ENCODE data around the gene EFNA5.

EFNA5 gene

DNA sequence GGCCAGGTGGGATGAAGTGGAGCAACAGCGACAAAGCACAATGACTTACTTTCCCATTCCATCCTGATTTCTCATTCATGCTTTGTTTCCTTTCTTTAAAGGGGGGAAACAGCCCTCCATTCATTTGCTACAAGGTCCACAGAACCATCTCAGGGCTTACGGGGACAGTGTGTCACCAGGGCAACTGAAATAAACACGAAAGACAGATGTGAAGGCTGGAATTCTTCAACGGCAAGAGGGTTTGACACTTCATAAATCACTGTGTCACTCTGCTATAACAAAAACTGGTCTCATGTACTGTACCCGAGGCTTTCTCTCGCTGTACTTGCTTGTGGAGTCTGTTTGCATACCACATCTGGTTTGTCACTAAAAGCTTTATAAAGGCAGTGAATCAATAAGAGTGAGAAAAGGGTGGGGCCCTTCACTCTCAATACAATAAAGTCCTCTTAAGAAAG lies 150.8 kb downstream of the EFNA5 start:
- no peak; the same call in 1 of the 3 replicates for ATAC-seq
- peak; percentile 48; the same call in 1 of the 2 replicates for TF ChIP-seq TCF4 (CRISPR knock-in tag; IDR thresholded peaks at IDR 0.05; ENCODE audit: borderline replicate concordance)
- TF ChIP-seq TOX (CRISPR knock-in tag; IDR thresholded peaks at IDR 0.05; ENCODE audit: borderline replicate concordance), result no peak

DNA sequence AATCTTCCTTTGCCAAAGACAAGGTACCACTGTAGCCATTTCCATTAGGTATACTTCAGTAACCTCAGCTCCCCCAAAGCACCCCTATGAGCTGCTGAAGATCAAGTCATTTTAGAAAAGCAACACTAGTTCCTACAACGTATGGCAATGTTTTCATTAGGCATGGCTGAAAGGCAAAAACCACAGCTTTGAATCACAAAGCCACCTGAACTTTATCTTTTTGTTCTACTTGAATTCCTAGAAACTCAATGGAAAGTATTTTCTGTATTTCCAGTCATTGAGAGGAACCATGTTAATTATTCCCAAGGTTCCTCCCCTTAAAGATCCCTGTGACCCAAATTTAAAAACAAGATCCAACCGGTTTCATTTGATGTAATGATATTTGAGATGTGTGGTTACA lies 152.1 kb downstream of the EFNA5 start:
- no peak for TF ChIP-seq ARNTL (CRISPR knock-in tag; IDR thresholded peaks at IDR 0.05; ENCODE audit: borderline replicate concordance, low read depth)
- TF ChIP-seq SNAI2 (CRISPR knock-in tag; IDR thresholded peaks at IDR 0.05), result no peak
- TF ChIP-seq, protein P1, sequence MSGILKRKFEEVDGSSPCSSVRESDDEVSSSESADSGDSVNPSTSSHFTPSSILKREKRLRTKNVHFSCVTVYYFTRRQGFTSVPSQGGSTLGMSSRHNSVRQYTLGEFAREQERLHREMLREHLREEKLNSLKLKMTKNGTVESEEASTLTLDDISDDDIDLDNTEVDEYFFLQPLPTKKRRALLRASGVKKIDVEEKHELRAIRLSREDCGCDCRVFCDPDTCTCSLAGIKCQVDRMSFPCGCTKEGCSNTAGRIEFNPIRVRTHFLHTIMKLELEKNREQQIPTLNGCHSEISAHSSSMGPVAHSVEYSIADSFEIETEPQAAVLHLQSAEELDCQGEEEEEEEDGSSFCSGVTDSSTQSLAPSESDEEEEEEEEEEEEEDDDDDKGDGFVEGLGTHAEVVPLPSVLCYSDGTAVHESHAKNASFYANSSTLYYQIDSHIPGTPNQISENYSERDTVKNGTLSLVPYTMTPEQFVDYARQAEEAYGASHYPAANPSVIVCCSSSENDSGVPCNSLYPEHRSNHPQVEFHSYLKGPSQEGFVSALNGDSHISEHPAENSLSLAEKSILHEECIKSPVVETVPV (CRISPR knock-in tag; IDR thresholded peaks at IDR 0.05), result no peak
- no peak for TF ChIP-seq CSDC2 (CRISPR knock-in tag; IDR thresholded peaks at IDR 0.05)
- TF ChIP-seq ZNF565 (CRISPR knock-in tag; conservative IDR thresholded peaks at IDR 0.05; ENCODE audit: low read depth), result no peak
- TF ChIP-seq OSR1 (CRISPR knock-in tag; IDR thresholded peaks at IDR 0.05), result no peak
- ATAC-seq, result no peak

GRCh38 chr5:107518190-107518589 lies 152.5 kb downstream of the EFNA5 start:
- TF ChIP-seq ZC3H10 (CRISPR knock-in tag; IDR thresholded peaks at IDR 0.05) (no peak), TOX (CRISPR knock-in tag; IDR thresholded peaks at IDR 0.05; ENCODE audit: borderline replicate concordance) (no peak), ZNF70 (CRISPR knock-in tag; IDR thresholded peaks at IDR 0.05) (no peak), ESRRG (CRISPR knock-in tag; IDR thresholded peaks at IDR 0.05) (no peak), PPARA (CRISPR knock-in tag; IDR thresholded peaks at IDR 0.05; ENCODE audit: borderline replicate concordance) (no peak), TCF4 (CRISPR knock-in tag; IDR thresholded peaks at IDR 0.05; ENCODE audit: borderline replicate concordance) (no peak), RARB (CRISPR knock-in tag; IDR thresholded peaks at IDR 0.05) (no peak), GLIS3 (CRISPR knock-in tag; IDR thresholded peaks at IDR 0.05) (no peak), ISL1 (CRISPR knock-in tag; IDR thresholded peaks at IDR 0.05) (no peak), ARNTL (CRISPR knock-in tag; IDR thresholded peaks at IDR 0.05; ENCODE audit: borderline replicate concordance, low read depth) (no peak), ZNF565 (CRISPR knock-in tag; conservative IDR thresholded peaks at IDR 0.05; ENCODE audit: low read depth) (no peak), ZFP3 (CRISPR knock-in tag; IDR thresholded peaks at IDR 0.05) (no peak)
- TF ChIP-seq, protein P2, sequence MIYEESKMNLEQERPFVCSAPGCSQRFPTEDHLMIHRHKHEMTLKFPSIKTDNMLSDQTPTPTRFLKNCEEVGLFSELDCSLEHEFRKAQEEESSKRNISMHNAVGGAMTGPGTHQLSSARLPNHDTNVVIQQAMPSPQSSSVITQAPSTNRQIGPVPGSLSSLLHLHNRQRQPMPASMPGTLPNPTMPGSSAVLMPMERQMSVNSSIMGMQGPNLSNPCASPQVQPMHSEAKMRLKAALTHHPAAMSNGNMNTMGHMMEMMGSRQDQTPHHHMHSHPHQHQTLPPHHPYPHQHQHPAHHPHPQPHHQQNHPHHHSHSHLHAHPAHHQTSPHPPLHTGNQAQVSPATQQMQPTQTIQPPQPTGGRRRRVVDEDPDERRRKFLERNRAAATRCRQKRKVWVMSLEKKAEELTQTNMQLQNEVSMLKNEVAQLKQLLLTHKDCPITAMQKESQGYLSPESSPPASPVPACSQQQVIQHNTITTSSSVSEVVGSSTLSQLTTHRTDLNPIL (CRISPR knock-in tag; IDR thresholded peaks at IDR 0.05; ENCODE audit: low read depth), result no peak
- TF ChIP-seq, protein P3, sequence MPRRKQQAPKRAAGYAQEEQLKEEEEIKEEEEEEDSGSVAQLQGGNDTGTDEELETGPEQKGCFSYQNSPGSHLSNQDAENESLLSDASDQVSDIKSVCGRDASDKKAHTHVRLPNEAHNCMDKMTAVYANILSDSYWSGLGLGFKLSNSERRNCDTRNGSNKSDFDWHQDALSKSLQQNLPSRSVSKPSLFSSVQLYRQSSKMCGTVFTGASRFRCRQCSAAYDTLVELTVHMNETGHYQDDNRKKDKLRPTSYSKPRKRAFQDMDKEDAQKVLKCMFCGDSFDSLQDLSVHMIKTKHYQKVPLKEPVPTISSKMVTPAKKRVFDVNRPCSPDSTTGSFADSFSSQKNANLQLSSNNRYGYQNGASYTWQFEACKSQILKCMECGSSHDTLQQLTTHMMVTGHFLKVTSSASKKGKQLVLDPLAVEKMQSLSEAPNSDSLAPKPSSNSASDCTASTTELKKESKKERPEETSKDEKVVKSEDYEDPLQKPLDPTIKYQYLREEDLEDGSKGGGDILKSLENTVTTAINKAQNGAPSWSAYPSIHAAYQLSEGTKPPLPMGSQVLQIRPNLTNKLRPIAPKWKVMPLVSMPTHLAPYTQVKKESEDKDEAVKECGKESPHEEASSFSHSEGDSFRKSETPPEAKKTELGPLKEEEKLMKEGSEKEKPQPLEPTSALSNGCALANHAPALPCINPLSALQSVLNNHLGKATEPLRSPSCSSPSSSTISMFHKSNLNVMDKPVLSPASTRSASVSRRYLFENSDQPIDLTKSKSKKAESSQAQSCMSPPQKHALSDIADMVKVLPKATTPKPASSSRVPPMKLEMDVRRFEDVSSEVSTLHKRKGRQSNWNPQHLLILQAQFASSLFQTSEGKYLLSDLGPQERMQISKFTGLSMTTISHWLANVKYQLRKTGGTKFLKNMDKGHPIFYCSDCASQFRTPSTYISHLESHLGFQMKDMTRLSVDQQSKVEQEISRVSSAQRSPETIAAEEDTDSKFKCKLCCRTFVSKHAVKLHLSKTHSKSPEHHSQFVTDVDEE (CRISPR knock-in tag; IDR thresholded peaks at IDR 0.05), result no peak
- TF ChIP-seq, protein P4, sequence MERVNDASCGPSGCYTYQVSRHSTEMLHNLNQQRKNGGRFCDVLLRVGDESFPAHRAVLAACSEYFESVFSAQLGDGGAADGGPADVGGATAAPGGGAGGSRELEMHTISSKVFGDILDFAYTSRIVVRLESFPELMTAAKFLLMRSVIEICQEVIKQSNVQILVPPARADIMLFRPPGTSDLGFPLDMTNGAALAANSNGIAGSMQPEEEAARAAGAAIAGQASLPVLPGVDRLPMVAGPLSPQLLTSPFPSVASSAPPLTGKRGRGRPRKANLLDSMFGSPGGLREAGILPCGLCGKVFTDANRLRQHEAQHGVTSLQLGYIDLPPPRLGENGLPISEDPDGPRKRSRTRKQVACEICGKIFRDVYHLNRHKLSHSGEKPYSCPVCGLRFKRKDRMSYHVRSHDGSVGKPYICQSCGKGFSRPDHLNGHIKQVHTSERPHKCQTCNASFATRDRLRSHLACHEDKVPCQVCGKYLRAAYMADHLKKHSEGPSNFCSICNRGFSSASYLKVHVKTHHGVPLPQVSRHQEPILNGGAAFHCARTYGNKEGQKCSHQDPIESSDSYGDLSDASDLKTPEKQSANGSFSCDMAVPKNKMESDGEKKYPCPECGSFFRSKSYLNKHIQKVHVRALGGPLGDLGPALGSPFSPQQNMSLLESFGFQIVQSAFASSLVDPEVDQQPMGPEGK (CRISPR knock-in tag; IDR thresholded peaks at IDR 0.05; ENCODE audit: borderline replicate concordance), result no peak
- TF ChIP-seq, protein P1 (CRISPR knock-in tag; IDR thresholded peaks at IDR 0.05), result no peak
- ATAC-seq, result no peak
